NCI-H460 (cell line): ENCODE measurements around the gene SMARCA1. TPM values are rescaled to one million over a fixed set of nuclear protein-coding genes. Genes with fewer than 3 reads are reported as not detected.
"Not testable (repeated sequence)": the region's sequence is repeated elsewhere in the genome, so short reads cannot be mapped to it uniquely, and the experiment has no call there.

Experiments used
- DNase-seq: peaks from one replicate; pipeline ENCODE4 v3.0.0-alpha.2; 2016; ENCODE audit warnings: low read depth; ENCODE audit errors: extremely low read depth
- polyA plus RNA-seq: library from polyadenylated mRNA; depleted of rRNA; stranded (reverse); fragments of >200 nt; gene quantifications from 2 replicates; pipeline ENCODE4 v1.2.3, GENCODE V29; 2014; cell fraction: nucleus; rRNA removed
- total RNA-seq: library from RNA; depleted of rRNA; stranded (reverse); fragments of >200 nt; shearing (Covaris generic); gene quantifications from 2 replicates; pipeline ENCODE4 v1.2.3, GENCODE V29; 2014; rRNA removed

SMARCA1 gene
- 19.7 and 24.7 TPM in 2 replicates for total RNA-seq
- polyA plus RNA-seq, result 12.1 and 15.5 TPM in 2 replicates

GRCh38 chrX:129523079-129523911 lies at the start of gene SMARCA1:
Gene SMARCA1 (minus strand): TSS chrX:129523490. CDS start chrX:129523370, 120 bp downstream.
- DNase-seq, result no peak

GRCh38 chrX:129572422-129572821 lies 49.1 kb upstream of the SMARCA1 start:
- no peak for DNase-seq

- no peak for DNase-seq
Observed at GRCh38 chrX:129568349-129568748, 45.1 kb upstream of the SMARCA1 start.

GRCh38 chrX:129566073-129566472 lies 42.8 kb upstream of the SMARCA1 start:
- no peak for DNase-seq

GRCh38 chrX:129565046-129565650 lies 41.9 kb upstream of the SMARCA1 start:
- DNase-seq, result no peak

- not testable (repeated sequence) for DNase-seq
Observed at GRCh38 chrX:129564345-129564744, 41.1 kb upstream of the SMARCA1 start.

GRCh38 chrX:129561453-129561852 lies 38.2 kb upstream of the SMARCA1 start:
- DNase-seq, result no peak

- DNase-seq, result no peak
Observed at GRCh38 chrX:129559783-129560182, 36.5 kb upstream of the SMARCA1 start.

- no peak for DNase-seq
Observed at GRCh38 chrX:129557844-129558480, 34.7 kb upstream of the SMARCA1 start.

- DNase-seq, result no peak
Observed at GRCh38 chrX:129556806-129557315, 33.6 kb upstream of the SMARCA1 start.

- not testable (repeated sequence) for DNase-seq
Observed at GRCh38 chrX:129554816-129555215, 31.5 kb upstream of the SMARCA1 start.

- DNase-seq, result no peak
Observed at GRCh38 chrX:129553619-129554288, 30.5 kb upstream of the SMARCA1 start.

- DNase-seq, result no peak
Observed at GRCh38 chrX:129549124-129549523, 25.8 kb upstream of the SMARCA1 start.

- DNase-seq, result no peak
Observed at GRCh38 chrX:129545408-129545807, 22.1 kb upstream of the SMARCA1 start.

- DNase-seq, result no peak
Observed at GRCh38 chrX:129544780-129545179, 21.5 kb upstream of the SMARCA1 start.

GRCh38 chrX:129540722-129541184 lies 17.5 kb upstream of the SMARCA1 start:
- no peak for DNase-seq

- peak; percentile 64 for DNase-seq
Observed at GRCh38 chrX:129540068-129540653, 16.9 kb upstream of the SMARCA1 start, which contains the start of gene OCRL. Gene OCRL (plus strand): TSS chrX:129540259. CDS start chrX:129540440, 181 bp downstream.

- no peak for DNase-seq
Observed at GRCh38 chrX:129534816-129535578, 11.7 kb upstream of the SMARCA1 start.

GRCh38 chrX:129531132-129531531 lies 7.8 kb upstream of the SMARCA1 start:
- no peak for DNase-seq
